Body of pancreas (tissue), 4 donors: Measurements from ENCODE around the gene NEMF. TPM values are rescaled to one million over a fixed set of nuclear protein-coding genes. Genes with fewer than 3 reads are reported as not detected.

Source experiments
- ATAC-seq: fragments of 150-250 bp; one replicate; pipeline ENCODE4 v1.9.1; 2016
- DNase-seq, 4 donors: peaks; one replicate each; pipeline ENCODE4 v3.0.0-alpha.2; 2019
- H3K27ac ChIP-seq, 4 donors: fragments of 200-600 bp; sonication (generic); 1 replicate in 3 of 4; 2 replicates in 1 of 4; pipeline versions ENCODE4 v1.5.1 to v1.6.1; 2016 to 2019; ENCODE audit warnings: mild to moderate bottlenecking in 1 of 4, mixed read lengths in 1 of 4, moderate library complexity in 1 of 4
- H3K27me3 ChIP-seq, 2 donors: fragments of 200-600 bp; sonication (generic); one replicate each; pipeline ENCODE4 v1.6.0; 2016; ENCODE audit warnings: mild to moderate bottlenecking in 1 of 2
- H3K36me3 ChIP-seq, 2 donors: fragments of 200-600 bp; sonication (generic); replicated peaks in 1 of 2; 2 replicates each; pipeline ENCODE4 v1.5.1; 2016; ENCODE audit warnings: low read depth in 2 of 2; ENCODE audit not compliant: insufficient read depth in 1 of 2
- H3K4me1 ChIP-seq: fragments of 200-600 bp; sonication (generic); one replicate; pipeline ENCODE4 v1.6.0; 2016
- H3K4me3 ChIP-seq, 2 donors: fragments of 200-600 bp; sonication (generic); 1 replicate in 1 of 2; 2 replicates in 1 of 2; pipeline ENCODE4 v1.5.1; 2016 to 2019
- H3K9me3 ChIP-seq, 3 donors: fragments of 200-600 bp; sonication (generic); 1 replicate in 2 of 3; 2 replicates in 1 of 3; pipeline ENCODE4 v1.5.1; 2016
- POLR2A ChIP-seq, 3 donors: fragments of 450-650 bp; IDR thresholded peaks; one replicate each; pipeline ENCODE4 v1.6.1; 2016; ENCODE audit warnings: antibody characterized with exemption in 3 of 3, mild to moderate bottlenecking in 2 of 3
- WGBS, 2 donors: methylation state at CpG; one replicate each; pipeline ENCODE4 v1.1.5; 2017; 5-methylcytosine and 5-hydroxymethylcytosine counted together
- intact Hi-C: fragments of 100-400 bp; cut with DNase I; formaldehyde crosslinking; loops from one replicate; pipeline ENCODE4 v1.15.1; 2023
- total RNA-seq, 2 donors: library from RNA; depleted of rRNA; stranded (reverse); fragments of >200 nt; gene quantifications; one replicate each; pipeline ENCODE4 v1.1.0, GENCODE V29; 2016
- TF ChIP-seq, protein P1 (sequence below), 7 experiments: fragments of 450-650 bp in 4 of 7; fragments of 200-600 bp in 3 of 7; sonication (generic) in 3 of 7; IDR thresholded peaks; one replicate each; pipeline ENCODE4 v1.5.1; 2016 to 2019; ENCODE audit warnings: antibody characterized with exemption in 7 of 7

The NEMF gene
- total RNA-seq, 2 donors from 2014 or later, result 56.3 to 106 TPM

DNA sequence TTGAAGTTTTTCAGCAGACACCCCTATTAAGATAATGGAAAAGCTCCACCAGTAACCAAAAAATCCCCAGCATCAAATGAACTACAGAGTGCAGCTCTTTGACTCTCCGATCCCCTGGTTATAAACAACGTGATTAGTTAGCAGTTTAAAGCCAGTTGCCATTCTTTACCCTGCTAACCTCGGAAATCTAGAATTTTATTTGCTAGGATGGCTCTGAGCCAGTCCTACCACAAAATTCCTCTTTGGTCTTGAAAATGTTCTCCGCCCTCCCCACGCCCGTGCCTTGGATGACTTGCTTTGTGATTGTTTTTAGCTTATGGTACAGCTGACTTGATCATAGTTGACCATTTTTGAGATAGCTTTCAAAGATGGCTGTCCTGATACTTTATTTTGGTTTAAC lies 83.4 kb downstream of the NEMF start:
- DNase-seq (no peak), ATAC-seq (no peak)
- no peak for TF ChIP-seq POLR2A (IDR thresholded peaks at IDR 0.05)
- TF ChIP-seq, protein P1, sequence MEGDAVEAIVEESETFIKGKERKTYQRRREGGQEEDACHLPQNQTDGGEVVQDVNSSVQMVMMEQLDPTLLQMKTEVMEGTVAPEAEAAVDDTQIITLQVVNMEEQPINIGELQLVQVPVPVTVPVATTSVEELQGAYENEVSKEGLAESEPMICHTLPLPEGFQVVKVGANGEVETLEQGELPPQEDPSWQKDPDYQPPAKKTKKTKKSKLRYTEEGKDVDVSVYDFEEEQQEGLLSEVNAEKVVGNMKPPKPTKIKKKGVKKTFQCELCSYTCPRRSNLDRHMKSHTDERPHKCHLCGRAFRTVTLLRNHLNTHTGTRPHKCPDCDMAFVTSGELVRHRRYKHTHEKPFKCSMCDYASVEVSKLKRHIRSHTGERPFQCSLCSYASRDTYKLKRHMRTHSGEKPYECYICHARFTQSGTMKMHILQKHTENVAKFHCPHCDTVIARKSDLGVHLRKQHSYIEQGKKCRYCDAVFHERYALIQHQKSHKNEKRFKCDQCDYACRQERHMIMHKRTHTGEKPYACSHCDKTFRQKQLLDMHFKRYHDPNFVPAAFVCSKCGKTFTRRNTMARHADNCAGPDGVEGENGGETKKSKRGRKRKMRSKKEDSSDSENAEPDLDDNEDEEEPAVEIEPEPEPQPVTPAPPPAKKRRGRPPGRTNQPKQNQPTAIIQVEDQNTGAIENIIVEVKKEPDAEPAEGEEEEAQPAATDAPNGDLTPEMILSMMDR (IDR thresholded peaks at IDR 0.05), result no peak
- intact Hi-C loops, result loop anchor here (10.0 kb wide), 2 partner anchors 64 to 124 kb away; no protein-coding TSS in a partner anchor
- Histone ChIP-seq H3K9me3 (no peaks in the 10 kb centered on the region), H3K4me3 (peak overlapping the region; percentile 60 to 90), H3K27ac (peak overlapping the region; percentile 88 to 99 (median 92)), H3K4me1 (peaks cover 41% of the 10 kb centered on the region), H3K36me3 (no peaks in the 10 kb centered on the region), H3K27me3 (no peaks in the 10 kb centered on the region)
- 4 to 9% methylated on average over 6 of the region's 6 CpGs for WGBS, 2 donors

DNA sequence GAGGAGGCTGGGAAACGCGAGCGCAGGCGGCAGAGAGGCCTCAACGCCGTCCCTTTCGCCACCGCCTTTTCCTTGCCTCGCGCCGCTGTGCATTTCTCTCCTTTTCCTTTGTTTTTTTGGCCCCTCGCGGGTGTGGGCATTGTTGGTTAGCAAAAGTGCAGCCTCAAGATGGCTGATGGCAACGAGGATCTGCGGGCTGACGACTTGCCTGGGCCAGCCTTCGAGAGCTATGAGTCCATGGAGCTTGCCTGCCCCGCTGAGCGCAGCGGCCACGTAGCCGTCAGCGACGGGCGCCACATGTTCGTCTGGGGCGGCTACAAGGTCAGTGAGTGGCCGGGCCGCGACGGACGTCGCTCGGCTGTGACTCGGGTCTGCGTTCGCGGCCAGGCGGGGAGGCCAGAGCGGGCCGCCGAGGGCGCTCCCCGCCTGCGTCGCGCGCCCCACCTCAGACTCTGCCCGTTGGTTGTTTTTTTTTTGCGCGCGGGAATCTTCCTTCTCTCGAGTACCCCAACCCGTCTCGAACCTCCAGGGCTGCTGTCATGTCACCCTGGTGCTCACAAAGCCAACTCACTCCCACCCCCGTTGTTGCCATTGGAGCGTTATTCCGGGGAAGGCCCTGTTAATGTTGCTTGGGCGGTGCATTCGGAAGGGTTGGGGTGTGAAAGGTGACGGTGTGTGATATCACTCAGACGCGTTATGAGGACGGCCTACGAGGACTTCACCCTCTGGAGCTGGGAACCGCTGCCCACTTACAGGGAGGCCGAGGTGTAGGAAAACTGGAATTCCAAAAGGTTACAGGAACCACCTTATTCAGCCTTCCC lies 84.1 kb downstream of the NEMF start:
- no peaks in the 10 kb centered on the region for H3K36me3 ChIP-seq
- TF ChIP-seq, protein P1 (IDR thresholded peaks at IDR 0.05), result no peak
- peak in 2 of 3 donors; percentile 28 to 29 for TF ChIP-seq POLR2A (IDR thresholded peaks at IDR 0.05)
- H3K27me3 ChIP-seq, result no peaks in the 10 kb centered on the region
- ATAC-seq, result peak; percentile 19
- H3K4me1 ChIP-seq, result peaks cover 36% of the 10 kb centered on the region
- peak; percentile 56 to 72 (median 60) for DNase-seq
- peak overlapping the region; percentile 88 to 99 (median 92) for H3K27ac ChIP-seq
- no peaks in the 10 kb centered on the region for H3K9me3 ChIP-seq
- intact Hi-C loops, result loop anchor here (10.0 kb wide), 2 partner anchors 64 to 124 kb away; no protein-coding TSS in a partner anchor
- peak overlapping the region; percentile 60 to 90 for H3K4me3 ChIP-seq
- WGBS, 2 donors, result 0% methylated on average over 54 to 67 of the region's 67 CpGs

DNA sequence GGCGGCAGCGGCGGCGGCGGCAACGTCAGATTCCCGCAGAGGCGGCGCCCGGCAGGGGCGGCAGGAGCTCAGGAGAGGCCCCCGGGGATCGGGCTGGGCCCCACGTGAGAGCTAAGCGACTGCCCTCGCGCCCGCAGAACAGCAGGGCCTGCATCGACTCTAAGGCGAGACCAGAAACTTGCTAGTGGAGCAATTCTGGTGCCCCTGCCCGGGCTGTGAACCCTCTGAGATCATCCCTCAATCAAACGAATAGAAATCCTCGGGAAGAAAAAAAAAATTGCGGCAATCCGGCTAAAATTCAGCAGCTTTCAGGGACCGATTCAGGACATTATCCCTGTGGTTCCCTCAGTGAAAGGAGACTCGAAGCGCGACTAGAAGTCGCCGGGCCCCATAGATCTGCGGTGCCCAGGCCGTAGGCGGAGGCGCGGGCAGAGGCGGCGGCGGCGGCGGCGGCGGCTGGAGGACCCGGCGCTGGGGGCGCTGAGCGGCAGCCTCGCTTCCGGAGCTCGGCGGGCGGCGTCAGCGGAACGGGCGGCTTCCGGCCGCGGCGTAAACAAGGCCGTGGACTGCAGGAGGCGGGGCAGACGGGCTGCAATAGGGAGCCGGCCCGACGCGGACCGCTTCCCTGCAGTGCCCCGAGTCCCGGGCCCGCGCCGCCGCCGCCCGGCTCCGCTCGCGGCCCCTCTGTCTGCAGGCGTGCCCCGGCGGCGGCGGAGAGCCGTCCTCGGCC lies 84.9 kb downstream of the NEMF start, which contains the start of gene KLHDC2:
KLHDC2 (plus strand) TSS at position 583 of the 730 bp plus-strand sequence. CDS start 316 bp downstream, outside the sequence.
- TF ChIP-seq, protein P1 (IDR thresholded peaks at IDR 0.05), result peak in 5 of 7 experiments; percentile 12 to 86 (median 33)
- TF ChIP-seq POLR2A (IDR thresholded peaks at IDR 0.05), result peak; percentile 80 to 98 (median 90)
- H3K27ac ChIP-seq, result peak within 1 kb of the TSS; percentile 88 to 99 (median 92)
- intact Hi-C loops, result loop anchor here (10.0 kb wide), 2 partner anchors 63 to 123 kb away; no protein-coding TSS in a partner anchor

DNA sequence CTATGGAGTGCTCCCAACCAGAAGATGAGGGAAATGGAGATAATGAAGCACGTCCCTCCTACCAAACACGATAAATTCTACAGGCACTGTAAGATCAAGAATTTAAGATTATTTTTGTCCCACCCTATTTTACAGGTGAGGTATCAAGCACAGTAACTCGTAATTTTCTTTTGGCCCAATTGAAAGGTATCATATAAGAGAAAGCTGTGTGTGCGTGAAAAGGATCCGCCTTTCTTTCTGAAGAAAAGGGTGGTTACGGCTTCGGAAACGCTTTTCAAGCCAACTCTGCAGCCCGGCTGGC lies 85.4 kb downstream of the NEMF start:
- Histone ChIP-seq H3K36me3 (no peaks in the 10 kb centered on the region), H3K9me3 (no peaks in the 10 kb centered on the region), H3K4me1 (peaks cover 34% of the 10 kb centered on the region), H3K27ac (peak overlapping the region; percentile 88 to 99 (median 92)), H3K27me3 (no peaks in the 10 kb centered on the region), H3K4me3 (peak overlapping the region in 1 of 2 donors; percentile 4)
- no peak for ATAC-seq
- no peak for TF ChIP-seq POLR2A (IDR thresholded peaks at IDR 0.05)
- TF ChIP-seq, protein P1 (IDR thresholded peaks at IDR 0.05), result peak in 1 of 7 experiments; percentile 17
- no peak for DNase-seq
- intact Hi-C loops, result loop anchor here (10.0 kb wide), 2 partner anchors 62 to 122 kb away; no protein-coding TSS in a partner anchor
- WGBS, 2 donors, result 0 to 1% methylated on average over 9 of the region's 9 CpGs

More for the DNA sequence above, 84.9 kb downstream of the NEMF start, which contains the start of gene KLHDC2:
- Histone ChIP-seq H3K4me3 (peak within 1 kb of the TSS; percentile 60 to 90), H3K9me3 (no peaks in the 10 kb centered on the region), H3K27me3 (no peaks in the 10 kb centered on the region), H3K4me1 (peaks cover 36% of the 10 kb centered on the region), H3K36me3 (no peaks in the 10 kb centered on the region)
- peak; percentile 92 to 94 (median 92) for DNase-seq
- peak; percentile 88 for ATAC-seq
- 0% methylated on average over 27 to 86 of the region's 86 CpGs for WGBS, 2 donors
